ENCODE data around the gene KCNH6. TPM values are rescaled to one million over a fixed set of nuclear protein-coding genes. Genes with fewer than 3 reads are reported as not detected.

Gene KCNH6
- total and polyA plus RNA-seq, 9 of the 15 experiments (the other 6 are each of a cell fraction or from before 2014, with no cell fraction given), result not detected

- TF ChIP-seq ZNF609 (CRISPR knock-in tag; IDR thresholded peaks at IDR 0.05; ENCODE audit: borderline replicate concordance) (no peak), ZNF175 (CRISPR knock-in tag; IDR thresholded peaks at IDR 0.05; ENCODE audit: low read depth) (no peak), ZBTB9 (CRISPR knock-in tag; IDR thresholded peaks at IDR 0.05) (no peak), RAD51 (IDR thresholded peaks at IDR 0.05; ENCODE audit: borderline replicate concordance, low read depth) (no peak), TEAD1 (CRISPR knock-in tag; IDR thresholded peaks at IDR 0.05) (no peak), ZNF717 (CRISPR knock-in tag; IDR thresholded peaks at IDR 0.05) (no peak), ZNF282 (CRISPR knock-in tag; IDR thresholded peaks at IDR 0.05) (no peak), ELK3 (CRISPR knock-in tag; IDR thresholded peaks at IDR 0.05) (no peak), NELFE (IDR thresholded peaks at IDR 0.05; ENCODE audit: insufficient read depth, insufficient read length) (no peak), ZFP36 (IDR thresholded peaks at IDR 0.05; ENCODE audit: low read depth, low read length, partially characterized antibody) (no peak), TFAM (CRISPR knock-in tag; conservative IDR thresholded peaks at IDR 0.05) (no peak), ZBED1 (IDR thresholded peaks at IDR 0.05) (no peak), KAT8 (IDR thresholded peaks at IDR 0.05; ENCODE audit: low read depth) (no peak), ARID3A (IDR thresholded peaks at IDR 0.05; ENCODE audit: borderline replicate concordance, low read depth, low read length) (no peak), CBX3 (IDR thresholded peaks at IDR 0.05; ENCODE audit: borderline replicate concordance in 1 of 2, low read length in 2 of 2) (no peak), GTF2B (IDR thresholded peaks at IDR 0.05; ENCODE audit: extremely low read depth, insufficient read length) (no peak), ZNF124 (CRISPR knock-in tag; IDR thresholded peaks at IDR 0.05) (no peak), CC2D1A (IDR thresholded peaks at IDR 0.05) (0 out of 2 replicates have a peak, but pooled peaks have one; percentile 63), ETV5 (CRISPR knock-in tag; IDR thresholded peaks at IDR 0.05; ENCODE audit: low read depth) (no peak)
These were observed 44.2 kb upstream of the KCNH6 start (continued) for GRCh38 chr17:63478814-63479494.
